Glutamatergic neuron (in vitro differentiated cells): ENCODE results near the gene RERGL. TPM values are rescaled to one million over a fixed set of nuclear protein-coding genes. Genes with fewer than 3 reads are reported as not detected.

Source experiments
- DNase-seq: peaks from one replicate; pipeline ENCODE4 v3.0.0; 2022
- H3K27ac Mint-ChIP-seq: one replicate; pipeline ENCODE4 v1.8.0; 2020; ENCODE audit warnings: mild to moderate bottlenecking, mixed read lengths, inconsistent platforms; ENCODE audit not compliant: unreplicated experiment
- H3K27me3 Mint-ChIP-seq: one replicate; pipeline ENCODE4 v1.8.0; 2020; ENCODE audit warnings: mild to moderate bottlenecking, moderate library complexity, mixed read lengths, inconsistent platforms; ENCODE audit not compliant: unreplicated experiment
- H3K36me3 Mint-ChIP-seq: one replicate; pipeline ENCODE4 v1.8.0; 2020; ENCODE audit warnings: mild to moderate bottlenecking, mixed read lengths, inconsistent platforms; ENCODE audit not compliant: unreplicated experiment
- H3K4me1 Mint-ChIP-seq: one replicate; pipeline ENCODE4 v1.8.0; 2020; ENCODE audit warnings: mild to moderate bottlenecking, low read depth, mixed read lengths, inconsistent platforms; ENCODE audit not compliant: unreplicated experiment
- H3K4me3 Mint-ChIP-seq: one replicate; pipeline ENCODE4 v1.8.0; 2020; ENCODE audit warnings: mild to moderate bottlenecking, mixed read lengths, inconsistent platforms; ENCODE audit not compliant: unreplicated experiment
- H3K9me3 Mint-ChIP-seq: one replicate; pipeline ENCODE4 v1.8.0; 2020; ENCODE audit warnings: mild to moderate bottlenecking, moderate library complexity, mixed read lengths, inconsistent platforms; ENCODE audit not compliant: unreplicated experiment
- CTCF ChIP-seq: fragments of 200-600 bp; sonication (generic); IDR thresholded peaks from one replicate; pipeline ENCODE4 v1.5.0; 2021; ENCODE audit not compliant: partially characterized antibody, unreplicated experiment
- total RNA-seq: library from RNA; stranded (reverse); fragmentation: NEBNext Ultra II Directional; extraction: Animal tissue kit (Norgen Biotek cat#: 25700); gene quantifications from one replicate; pipeline ENCODE4 v1.2.1, GENCODE V29; 2021; ENCODE audit not compliant: unreplicated experiment

RERGL gene
- total RNA-seq, 1 donor from 2014 or later = 0.44 TPM

- Mint-ChIP-seq H3K4me1 (no peaks in the 10 kb centered on the region), H3K4me3 (no peak overlapping the region), H3K27ac (no peak overlapping the region), H3K36me3 (peaks cover 7% of the 10 kb centered on the region), H3K9me3 (peaks cover 2% of the 10 kb centered on the region), H3K27me3 (no peaks in the 10 kb centered on the region)
- no peak for TF ChIP-seq CTCF
- no peak for DNase-seq
Observed at GRCh38 chr12:18123707-18124106, 33.7 kb upstream of the RERGL start.

DNA sequence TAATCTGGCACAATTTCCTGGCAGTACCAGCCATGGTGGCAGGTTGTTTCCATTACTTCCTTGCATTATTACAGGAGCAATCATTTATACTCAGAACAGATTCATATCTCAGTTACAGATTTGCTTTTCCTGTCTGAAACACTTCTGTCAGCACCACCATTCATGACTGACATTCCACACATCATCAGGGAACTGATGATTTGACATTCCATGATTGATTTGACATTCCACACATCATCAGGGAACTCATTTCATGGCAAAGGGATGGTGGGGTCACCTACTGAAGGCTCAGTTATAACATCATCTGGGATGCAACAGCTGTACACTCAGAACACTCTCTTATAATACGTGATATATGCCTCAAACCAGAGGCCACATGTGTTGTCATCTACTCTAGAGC lies 30.9 kb upstream of the RERGL start:
- Mint-ChIP-seq H3K27ac (no peak overlapping the region), H3K4me3 (no peak overlapping the region), H3K36me3 (no peaks in the 10 kb centered on the region), H3K9me3 (no peaks in the 10 kb centered on the region), H3K27me3 (no peaks in the 10 kb centered on the region), H3K4me1 (no peaks in the 10 kb centered on the region)
- TF ChIP-seq CTCF = no peak
- DNase-seq = no peak

DNA sequence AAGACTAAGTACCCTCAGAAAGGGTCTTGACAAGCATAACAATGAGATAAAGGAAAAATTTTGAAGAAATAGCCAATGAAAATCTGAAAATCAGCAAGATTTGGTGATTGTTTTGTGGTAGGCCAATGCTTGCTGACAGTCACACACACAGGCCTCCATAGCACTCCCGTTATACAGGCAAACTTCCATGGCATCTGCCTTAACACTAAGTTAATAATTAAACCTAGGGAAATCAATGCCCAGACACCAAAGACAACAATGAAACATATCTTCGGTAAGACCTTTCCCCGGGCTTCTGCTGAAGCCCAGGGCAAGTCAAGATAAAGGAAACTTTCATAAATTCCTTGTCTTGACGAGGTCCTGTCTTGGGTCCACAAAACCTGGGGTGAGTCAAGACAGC lies 18.6 kb upstream of the RERGL start:
- no peaks in the 10 kb centered on the region for H3K27me3 Mint-ChIP-seq
- no peak overlapping the region for H3K27ac Mint-ChIP-seq
- TF ChIP-seq CTCF = no peak
- no peaks in the 10 kb centered on the region for H3K9me3 Mint-ChIP-seq
- H3K4me1 Mint-ChIP-seq = no peaks in the 10 kb centered on the region
- DNase-seq = no peak
- no peaks in the 10 kb centered on the region for H3K36me3 Mint-ChIP-seq
- no peak overlapping the region for H3K4me3 Mint-ChIP-seq

GRCh38 chr12:18103624-18104023 lies 13.6 kb upstream of the RERGL start:
- H3K4me1 Mint-ChIP-seq = no peaks in the 10 kb centered on the region
- DNase-seq = no peak
- H3K27me3 Mint-ChIP-seq = peaks cover 3% of the 10 kb centered on the region
- H3K9me3 Mint-ChIP-seq = no peaks in the 10 kb centered on the region
- no peak for TF ChIP-seq CTCF
- H3K36me3 Mint-ChIP-seq = no peaks in the 10 kb centered on the region
- no peak overlapping the region for H3K4me3 Mint-ChIP-seq
- no peak overlapping the region for H3K27ac Mint-ChIP-seq

- Mint-ChIP-seq H3K9me3 (no peaks in the 10 kb centered on the region), H3K4me3 (no peak overlapping the region), H3K4me1 (no peaks in the 10 kb centered on the region), H3K27ac (no peak overlapping the region), H3K27me3 (peaks cover 3% of the 10 kb centered on the region), H3K36me3 (no peaks in the 10 kb centered on the region)
- TF ChIP-seq CTCF = no peak
- no peak for DNase-seq
Observed at GRCh38 chr12:18101043-18101442, 11.1 kb upstream of the RERGL start.
